ENCODE measurements around the gene FAM13B. TPM values are rescaled to one million over a fixed set of nuclear protein-coding genes. Genes with fewer than 3 reads are reported as not detected.

The FAM13B gene
- polyA plus RNA-seq (2012; rRNA removed) = 13.0 and 18.2 TPM in 2 replicates
- 18.1 and 22.2 TPM in 2 replicates for polyA plus RNA-seq (2012; cell fraction: cytosol; rRNA removed)
- polyA plus RNA-seq (2012; cell fraction: nucleus; rRNA removed) = 19.0 and 30.7 TPM in 2 replicates

GRCh38 chr5:138032572-138033385, at the start of gene FAM13B:
TSS of gene FAM13B (minus strand) at chr5:138033079. CDS start at chr5:138019111, 13,968 bp downstream.
- Histone ChIP-seq H3K27me3 (ENCODE audit: insufficient read depth) (no peaks in the 10 kb centered on the region), H3K4me2 (peak within 1 kb of the TSS; percentile 95), H3F3A (replicated peaks; ENCODE audit: insufficient read depth) (peaks cover 18% of the 10 kb centered on the region), H3K9me2 (no peaks in the 10 kb centered on the region), H3K27ac (ENCODE audit: low read depth in 2 of 2, low read length in 1 of 2) (peak within 1 kb of the TSS; percentile 99), H3K79me2 (ENCODE audit: insufficient read depth) (peaks cover 50% of the 10 kb centered on the region), H4K20me1 (ENCODE audit: insufficient read depth) (peaks cover 46% of the 10 kb centered on the region), H3K9me3 (no peaks in the 10 kb centered on the region), H3K36me3 (replicated peaks in 1 of 2; ENCODE audit: control insufficient read depth in 1 of 2, insufficient read depth in 2 of 2, low read length in 1 of 2) (peaks cover 2 to 7% of the 10 kb centered on the region in 2 experiments), H2AFZ (ENCODE audit: low read depth) (peak within 1 kb of the TSS; percentile 93), H3K4me1 (ENCODE audit: control insufficient read depth in 1 of 2, insufficient read depth in 2 of 2, low read depth in 1 of 2, low read length in 1 of 2) (peaks cover 10 to 12% of the 10 kb centered on the region in 2 experiments; a peak in 3 of 4 replicates), H3K9ac (peak within 1 kb of the TSS; percentile 99), H3K4me3 (ENCODE audit: low read depth in 2 of 2, low read length in 1 of 2) (peak within 1 kb of the TSS; percentile 95 to 98)
- 0% methylated on average over 25 of the region's 81 CpGs for WGBS (ENCODE audit: low lambda C conversion rate)
- peak; percentile 97 for DNase-seq
- CTCF ChIA-PET = interaction anchor here (1.0 to 5.6 kb wide), 6 partner anchors 30 to 254 kb away, joined by 3 to 74 read pairs (median 6); partner anchors contain the start of gene PKD2L2
- TF ChIP-seq RXRA (IDR thresholded peaks at IDR 0.05; ENCODE audit: borderline replicate concordance, low read depth) (no peak), YY1 (IDR thresholded peaks at IDR 0.05; ENCODE audit: low read depth) (0 out of 2 replicates have a peak, but pooled peaks have one; percentile 14), EZH2phosphoT487 (IDR thresholded peaks at IDR 0.05; ENCODE audit: borderline replicate concordance, low read depth) (no peak), SIN3A (IDR thresholded peaks at IDR 0.05; ENCODE audit: borderline replicate concordance, low read depth, low read length) (peak; percentile 39; the same call in 1 of the 2 replicates), GABPA (IDR thresholded peaks at IDR 0.05; ENCODE audit: low read depth) (peak; percentile 62), POLR2AphosphoS5 (IDR thresholded peaks at IDR 0.05; ENCODE audit: low read depth, low read length) (peak; percentile 94), FOXJ3 (CRISPR knock-in tag; IDR thresholded peaks at IDR 0.05) (no peak), MXI1 (IDR thresholded peaks at IDR 0.05; ENCODE audit: low read depth, low read length) (peak; percentile 6; the same call in 1 of the 2 replicates), NRF1 (IDR thresholded peaks at IDR 0.05; ENCODE audit: low read depth, low read length) (peak; percentile 68), CHD2 (IDR thresholded peaks at IDR 0.05; ENCODE audit: low read length, partially characterized antibody) (peak; percentile 90), TAF1 (IDR thresholded peaks at IDR 0.05; ENCODE audit: borderline replicate concordance, low read depth, low read length) (peak; percentile 69), TCF12 (IDR thresholded peaks at IDR 0.05) (0 out of 2 replicates have a peak, but pooled peaks have one; percentile 6), FOSL2 (IDR thresholded peaks at IDR 0.05; ENCODE audit: borderline replicate concordance, low read depth) (no peak)
- TF ChIP-seq, protein P1, sequence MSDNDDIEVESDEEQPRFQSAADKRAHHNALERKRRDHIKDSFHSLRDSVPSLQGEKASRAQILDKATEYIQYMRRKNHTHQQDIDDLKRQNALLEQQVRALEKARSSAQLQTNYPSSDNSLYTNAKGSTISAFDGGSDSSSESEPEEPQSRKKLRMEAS (IDR thresholded peaks at IDR 0.05; ENCODE audit: low read depth) = peak; percentile 56; the same call in 1 of the 2 replicates
- POLR2A ChIA-PET = no interaction called here

- 81% methylated on average over 4 of the region's 4 CpGs for WGBS (ENCODE audit: low lambda C conversion rate)
- Histone ChIP-seq H3K27ac (ENCODE audit: low read depth in 2 of 2, low read length in 1 of 2) (no peak overlapping the region), H3K27me3 (ENCODE audit: insufficient read depth) (no peaks in the 10 kb centered on the region), H3K9ac (no peak overlapping the region), H3K36me3 (replicated peaks in 1 of 2; ENCODE audit: control insufficient read depth in 1 of 2, insufficient read depth in 2 of 2, low read length in 1 of 2) (no peaks in the 10 kb centered on the region), H3F3A (replicated peaks; ENCODE audit: insufficient read depth) (no peaks in the 10 kb centered on the region), H3K9me3 (no peaks in the 10 kb centered on the region), H2AFZ (ENCODE audit: low read depth) (no peak overlapping the region), H3K79me2 (ENCODE audit: insufficient read depth) (no peaks in the 10 kb centered on the region), H3K4me2 (no peak overlapping the region), H3K4me1 (ENCODE audit: control insufficient read depth in 1 of 2, insufficient read depth in 2 of 2, low read depth in 1 of 2, low read length in 1 of 2) (no peaks in the 10 kb centered on the region), H3K9me2 (no peaks in the 10 kb centered on the region), H3K4me3 (ENCODE audit: low read depth in 2 of 2, low read length in 1 of 2) (no peak overlapping the region), H4K20me1 (ENCODE audit: insufficient read depth) (no peaks in the 10 kb centered on the region)
- no peak for DNase-seq
- ChIA-PET POLR2A (no interaction called here), CTCF (interaction anchor here (0.7 to 3.8 kb wide), 6 partner anchors 14 to 333 kb away, joined by 3 to 20 read pairs (median 6); no protein-coding TSS in a partner anchor)
- no peak for TF ChIP-seq EP300 (IDR thresholded peaks at IDR 0.05; ENCODE audit: borderline replicate concordance in 1 of 2, low read depth in 1 of 2, low read length in 1 of 2)
- TF ChIP-seq GABPA (IDR thresholded peaks at IDR 0.05; ENCODE audit: low read depth) = no peak
- TF ChIP-seq SMC3 (IDR thresholded peaks at IDR 0.05; ENCODE audit: low read depth, low read length) = no peak
- TF ChIP-seq PBX3 (IDR thresholded peaks at IDR 0.05) = no peak
- TF ChIP-seq, protein P2, sequence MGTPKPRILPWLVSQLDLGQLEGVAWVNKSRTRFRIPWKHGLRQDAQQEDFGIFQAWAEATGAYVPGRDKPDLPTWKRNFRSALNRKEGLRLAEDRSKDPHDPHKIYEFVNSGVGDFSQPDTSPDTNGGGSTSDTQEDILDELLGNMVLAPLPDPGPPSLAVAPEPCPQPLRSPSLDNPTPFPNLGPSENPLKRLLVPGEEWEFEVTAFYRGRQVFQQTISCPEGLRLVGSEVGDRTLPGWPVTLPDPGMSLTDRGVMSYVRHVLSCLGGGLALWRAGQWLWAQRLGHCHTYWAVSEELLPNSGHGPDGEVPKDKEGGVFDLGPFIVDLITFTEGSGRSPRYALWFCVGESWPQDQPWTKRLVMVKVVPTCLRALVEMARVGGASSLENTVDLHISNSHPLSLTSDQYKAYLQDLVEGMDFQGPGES (IDR thresholded peaks at IDR 0.05; ENCODE audit: low read depth, low read length) = no peak
- TF ChIP-seq, protein P3, sequence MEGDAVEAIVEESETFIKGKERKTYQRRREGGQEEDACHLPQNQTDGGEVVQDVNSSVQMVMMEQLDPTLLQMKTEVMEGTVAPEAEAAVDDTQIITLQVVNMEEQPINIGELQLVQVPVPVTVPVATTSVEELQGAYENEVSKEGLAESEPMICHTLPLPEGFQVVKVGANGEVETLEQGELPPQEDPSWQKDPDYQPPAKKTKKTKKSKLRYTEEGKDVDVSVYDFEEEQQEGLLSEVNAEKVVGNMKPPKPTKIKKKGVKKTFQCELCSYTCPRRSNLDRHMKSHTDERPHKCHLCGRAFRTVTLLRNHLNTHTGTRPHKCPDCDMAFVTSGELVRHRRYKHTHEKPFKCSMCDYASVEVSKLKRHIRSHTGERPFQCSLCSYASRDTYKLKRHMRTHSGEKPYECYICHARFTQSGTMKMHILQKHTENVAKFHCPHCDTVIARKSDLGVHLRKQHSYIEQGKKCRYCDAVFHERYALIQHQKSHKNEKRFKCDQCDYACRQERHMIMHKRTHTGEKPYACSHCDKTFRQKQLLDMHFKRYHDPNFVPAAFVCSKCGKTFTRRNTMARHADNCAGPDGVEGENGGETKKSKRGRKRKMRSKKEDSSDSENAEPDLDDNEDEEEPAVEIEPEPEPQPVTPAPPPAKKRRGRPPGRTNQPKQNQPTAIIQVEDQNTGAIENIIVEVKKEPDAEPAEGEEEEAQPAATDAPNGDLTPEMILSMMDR (IDR thresholded peaks at IDR 0.05) = no peak; the same call in 1 of the 2 replicates
- TF ChIP-seq USF2 (IDR thresholded peaks at IDR 0.05; ENCODE audit: borderline replicate concordance, low read depth, low read length) = no peak
- no peak for TF ChIP-seq FOXM1 (IDR thresholded peaks at IDR 0.05; ENCODE audit: low read depth)
These were observed 49.2 kb upstream of the FAM13B start for GRCh38 chr5:138082033-138082432.

Data from SK-N-SH (cell line).